HepG2 (cell line): ENCODE measurements around the gene TCERG1. TPM values are rescaled to one million over a fixed set of nuclear protein-coding genes. Genes with fewer than 3 reads are reported as not detected.

Experiments
- ATAC-seq: fragments of 200-7000 bp; cut with Tn5 transposase; 3 replicates; pipeline ENCODE4 v1.9.1; 2020; ENCODE audit warnings: mild to moderate bottlenecking, moderate library complexity
- BruUV-seq: library from RNA; stranded (reverse); fragments of 400-500 nt; replicated peaks from 2 replicates; lab custom pipeline; 2021; lab: Mats Ljungman, UMichigan
- CTCF ChIA-PET: fragments of 300-600 bp; formaldehyde crosslinking; extraction: SDS; loops from one replicate; lab custom pipeline; 2021; ENCODE audit warnings: low total read pairs, inconsistent platforms, low intra/inter-chr PET ratio; lab: Yijun Ruan, JAX
- POLR2A ChIA-PET: fragments of 350-600 bp; sonication (Branson Sonifier 250); formaldehyde crosslinking; loops from one replicate; lab custom pipeline; 2020; ENCODE audit warnings: antibody characterized with exemption, inconsistent platforms; lab: Yijun Ruan, JAX
- DNase-seq: peaks from one replicate; pipeline ENCODE4 v3.0.0-alpha.2; 2015; ENCODE audit warnings: low spot score
- FAIRE-seq: peaks from 3 replicates; lab custom pipeline; 2011; peaks lifted over from hg19 to GRCh38; lab: Jason Lieb, UNC
- H2AFZ ChIP-seq: one replicate; pipeline ENCODE4 v1.6.1; 2011; ENCODE audit warnings: low read length, inconsistent platforms
- H3K27ac ChIP-seq: fragments of 300-600 bp; 3 replicates; pipeline ENCODE4 v1.8.0; 2011; ENCODE audit warnings: mixed run types, mild to moderate bottlenecking, mixed read lengths, low read length, inconsistent platforms; ENCODE audit not compliant: insufficient read depth; ENCODE audit errors: extremely low read length
- H3K27me3 ChIP-seq, 2 experiments: fragments of 200-600 bp in 1 of 2; 2 replicates in 1 of 2; 3 replicates in 1 of 2; pipeline versions ENCODE4 v1.6.0 to v1.8.0; 2011; ENCODE audit warnings: low read length in 2 of 2, mild to moderate bottlenecking in 2 of 2, moderate library complexity in 2 of 2, inconsistent platforms in 1 of 2; ENCODE audit not compliant: insufficient read depth in 2 of 2, control insufficient read depth in 1 of 2
- H3K36me3 ChIP-seq, 2 experiments: fragments of 200-600 bp in 1 of 2; replicated peaks in 1 of 2; 2 replicates in 1 of 2; 3 replicates in 1 of 2; pipeline versions ENCODE4 v1.5.1 to v1.8.0; 2011; ENCODE audit warnings: low read length in 2 of 2, inconsistent platforms in 1 of 2; ENCODE audit not compliant: insufficient read depth in 2 of 2, control insufficient read depth in 1 of 2
- H3K4me1 ChIP-seq: 2 replicates; pipeline ENCODE4 v1.5.1; 2012; ENCODE audit warnings: low read length, inconsistent platforms; ENCODE audit not compliant: insufficient read depth
- H3K4me2 ChIP-seq: 2 replicates; pipeline ENCODE4 v1.6.0; 2011; ENCODE audit warnings: low read depth, low read length, inconsistent platforms
- H3K4me3 ChIP-seq, 3 experiments: fragments of 200-600 bp in 1 of 3; sonication (generic), shearing (Covaris generic) in 1 of 3; replicated peaks in 1 of 3; 2 replicates each; pipeline ENCODE4 v1.5.1; 2011 to 2016; ENCODE audit warnings: low read length in 3 of 3, inconsistent platforms in 2 of 3, low read depth in 2 of 3, mild to moderate bottlenecking in 2 of 3, control low read depth in 1 of 3, mixed read lengths in 1 of 3; ENCODE audit not compliant: insufficient read depth in 1 of 3
- H3K79me2 ChIP-seq: one replicate; pipeline ENCODE4 v1.6.1; 2011; ENCODE audit warnings: low read length, inconsistent platforms; ENCODE audit not compliant: insufficient read depth
- H3K9ac ChIP-seq: 2 replicates; pipeline ENCODE4 v1.6.0; 2011; ENCODE audit warnings: mild to moderate bottlenecking, low read depth, low read length, inconsistent platforms; ENCODE audit not compliant: insufficient read depth
- H3K9me3 ChIP-seq: 2 replicates; pipeline ENCODE4 v1.5.1; 2012; ENCODE audit warnings: mild to moderate bottlenecking, low read length
- H4K20me1 ChIP-seq: 2 replicates; pipeline ENCODE4 v1.6.0; 2011; ENCODE audit warnings: inconsistent platforms, mild to moderate bottlenecking, low read length, moderate library complexity; ENCODE audit not compliant: insufficient read depth
- ARID2 ChIP-seq: sonication (generic); formaldehyde crosslinking; IDR thresholded peaks from 2 replicates; pipeline ENCODE4 v1.8.1; 2022; ENCODE audit warnings: mild to moderate bottlenecking, missing genetic modification reagents, borderline replicate concordance
- CTCF ChIP-seq: sonication (generic); formaldehyde crosslinking; IDR thresholded peaks from 2 replicates; pipeline ENCODE4 v1.5.0; 2020; ENCODE audit warnings: mild to moderate bottlenecking, missing genetic modification reagents, moderate library complexity
- HES4 ChIP-seq: sonication (generic); formaldehyde crosslinking; IDR thresholded peaks from 2 replicates; pipeline ENCODE4 v1.9.0; 2021; ENCODE audit warnings: mild to moderate bottlenecking, missing genetic modification reagents, borderline replicate concordance
- HMGA1 ChIP-seq: sonication (generic); formaldehyde crosslinking; conservative IDR thresholded peaks from 2 replicates; pipeline ENCODE4 v1.4.0; 2020; ENCODE audit warnings: missing genetic modification reagents
- KLF16 ChIP-seq, 2 experiments: sonication (generic) in 1 of 2; formaldehyde crosslinking in 1 of 2; IDR thresholded peaks; 2 replicates each; pipeline versions ENCODE4 v1.6.1 to v1.8.0; 2016 to 2023; ENCODE audit warnings: missing genetic modification reagents in 2 of 2, missing compliant biosample characterization in 1 of 2
- PHF20 ChIP-seq: sonication (generic); formaldehyde crosslinking; IDR thresholded peaks from 2 replicates; pipeline ENCODE4 v1.5.0; 2020; ENCODE audit warnings: mild to moderate bottlenecking, missing genetic modification reagents
- ZMAT3 ChIP-seq: sonication (generic); formaldehyde crosslinking; conservative IDR thresholded peaks from 2 replicates; pipeline ENCODE4 v1.7.0; 2021; ENCODE audit warnings: missing genetic modification reagents
- ZNF264 ChIP-seq: sonication (generic); formaldehyde crosslinking; IDR thresholded peaks from 2 replicates; pipeline ENCODE4 v1.4.0; 2020; ENCODE audit warnings: missing genetic modification reagents
- ZNF33A ChIP-seq: sonication (generic); formaldehyde crosslinking; IDR thresholded peaks from 2 replicates; pipeline ENCODE4 v1.5.1; 2020; ENCODE audit warnings: missing genetic modification reagents, mild to moderate bottlenecking, moderate library complexity, borderline replicate concordance
- ZNF468 ChIP-seq: sonication (generic); formaldehyde crosslinking; IDR thresholded peaks from 2 replicates; pipeline ENCODE4 v1.8.0; 2022; ENCODE audit warnings: mild to moderate bottlenecking, moderate library complexity, missing genetic modification reagents
- ZNF556 ChIP-seq: sonication (generic); formaldehyde crosslinking; IDR thresholded peaks from 2 replicates; pipeline ENCODE4 v1.4.0; 2020; ENCODE audit warnings: mild to moderate bottlenecking, missing genetic modification reagents, borderline replicate concordance
- ZNF709 ChIP-seq: sonication (generic); formaldehyde crosslinking; IDR thresholded peaks from 2 replicates; pipeline ENCODE4 v1.5.0; 2020; ENCODE audit warnings: mild to moderate bottlenecking, missing genetic modification reagents
- WGBS: methylation state at CpG from one replicate; pipeline ENCODE4 v1.1.6; 2017; ENCODE audit warnings: low lambda C conversion rate; 5-methylcytosine and 5-hydroxymethylcytosine counted together
- in situ Hi-C: cut with HindIII; loops from 2 replicates; pipeline ENCODE4 v1.10.0; 2017; ENCODE audit warnings: low pct_unique_long_range_greater_than_20kb; ENCODE audit not compliant: extremely low pct_ligation_motif_present
- intact Hi-C: fragments of 100-400 bp; cut with micrococcal nuclease; formaldehyde crosslinking; loops from one replicate; pipeline ENCODE4 v1.10.0; 2022; ENCODE audit not compliant: unreplicated experiment
- polyA plus RNA-seq, 8 experiments: library from polyadenylated mRNA; depleted of rRNA in 3 of 8; stranded (reverse) in 7 of 8; unstranded in 1 of 8; fragments of >200 nt; fragmentation: Illumina TruSeq in 4 of 8; extraction: Trizol in 4 of 8; gene quantifications; 2 replicates each; pipeline versions ENCODE4 v1.2.1 to v1.2.3, GENCODE V29; 2011 to 2016; ENCODE audit warnings: low read depth in 4 of 8, missing spikeins in 1 of 8, mixed read lengths in 1 of 8; ENCODE audit not compliant: insufficient read depth in 1 of 8
- total RNA-seq, 5 experiments: library from RNA; depleted of rRNA; stranded (reverse); fragments of >200 nt; fragmentation: Illumina TruSeq; extraction: Trizol; gene quantifications; 2 replicates each; pipeline ENCODE4 v1.2.3, GENCODE V29; 2016; ENCODE audit warnings: low read depth in 1 of 5

The TCERG1 gene
- total and polyA plus RNA-seq, 2 of the 13 experiments (the other 11 are each of a cell fraction or from before 2014, with no cell fraction given) = 71.7 to 86.6 TPM

- FAIRE-seq = no peak
- H2AFZ ChIP-seq = no peak overlapping the region
- CTCF ChIA-PET = no interaction called here
- ATAC-seq = no peak
- H3K27me3 ChIP-seq = no peaks in the 10 kb centered on the region; a peak in 1 of 5 replicates
- TF ChIP-seq ZNF709 (CRISPR knock-in tag) (no peak), HMGA1 (CRISPR knock-in tag) (no peak), ZNF264 (CRISPR knock-in tag) (no peak), HES4 (CRISPR knock-in tag) (no peak), ZNF33A (CRISPR knock-in tag) (no peak), ZMAT3 (CRISPR knock-in tag) (no peak), ZNF556 (CRISPR knock-in tag) (no peak), PHF20 (CRISPR knock-in tag) (no peak), ZNF468 (no peak), KLF16 (CRISPR knock-in tag; IDR thresholded peaks at IDR 0.05) (no peak)
- TF ChIP-seq, all 625 proteins: peak for 0
- Histone ChIP-seq H3K27ac (no peak overlapping the region), H4K20me1 (peaks cover 54% of the 10 kb centered on the region), H3K4me3 (peak overlapping the region in 1 of 3 experiments; percentile 81; a peak in 1 of 6 replicates), H3K9me3 (no peaks in the 10 kb centered on the region), H3K4me2 (peak overlapping the region; percentile 63), H3K79me2 (peaks cover 79% of the 10 kb centered on the region), H3K4me1 (peaks cover 32% of the 10 kb centered on the region), H3K36me3 (peaks cover 0 to 5% of the 10 kb centered on the region in 2 experiments; a peak in 3 of 5 replicates), H3K9ac (no peak overlapping the region)
- POLR2A ChIA-PET = no interaction called here
- intact Hi-C loops = no loop called here
- no TSS peak for BruUV-seq
- in situ Hi-C loops = no loop called here
- WGBS = 80% methylated on average over 3 of the region's 3 CpGs
- no peak for DNase-seq
These were observed 2.9 kb downstream of the TCERG1 start for GRCh38 chr5:146450002-146450401.

GRCh38 chr5:146451411-146451810 is 4.3 kb downstream of the TCERG1 start:
- TF ChIP-seq ARID2 (CRISPR knock-in tag) (no peak), CTCF (CRISPR knock-in tag) (peak; percentile 37)
- FAIRE-seq (no peak), DNase-seq (no peak), ATAC-seq (no peak)
- Histone ChIP-seq H3K27ac (no peak overlapping the region), H3K79me2 (peaks cover 93% of the 10 kb centered on the region), H3K27me3 (no peaks in the 10 kb centered on the region; a peak in 2 of 5 replicates), H3K9ac (no peak overlapping the region), H3K36me3 (peaks cover 0 to 18% of the 10 kb centered on the region in 2 experiments; a peak in 3 of 5 replicates), H2AFZ (no peak overlapping the region), H3K4me1 (peaks cover 32% of the 10 kb centered on the region), H3K9me3 (no peaks in the 10 kb centered on the region), H4K20me1 (peaks cover 56% of the 10 kb centered on the region), H3K4me2 (no peak overlapping the region), H3K4me3 (no peak overlapping the region)
- no TSS peak for BruUV-seq
- POLR2A ChIA-PET = no interaction called here
- intact Hi-C loops = no loop called here
- CTCF ChIA-PET = no interaction called here
- 80% methylated on average over 6 of the region's 6 CpGs for WGBS
- in situ Hi-C loops = no loop called here
